NCI-H187 treated with DMSO at 0.1 percent for 48 hours (cell line): ENCODE data around the gene SS18L1.

Experiments
- DNase-seq: peaks from one replicate; lab custom pipeline; 2025; lab: John Stamatoyannopoulos, UW

SS18L1 gene

GRCh38 chr20:62212299-62212698 is 68.7 kb downstream of the SS18L1 start:
- no peak for DNase-seq

DNA sequence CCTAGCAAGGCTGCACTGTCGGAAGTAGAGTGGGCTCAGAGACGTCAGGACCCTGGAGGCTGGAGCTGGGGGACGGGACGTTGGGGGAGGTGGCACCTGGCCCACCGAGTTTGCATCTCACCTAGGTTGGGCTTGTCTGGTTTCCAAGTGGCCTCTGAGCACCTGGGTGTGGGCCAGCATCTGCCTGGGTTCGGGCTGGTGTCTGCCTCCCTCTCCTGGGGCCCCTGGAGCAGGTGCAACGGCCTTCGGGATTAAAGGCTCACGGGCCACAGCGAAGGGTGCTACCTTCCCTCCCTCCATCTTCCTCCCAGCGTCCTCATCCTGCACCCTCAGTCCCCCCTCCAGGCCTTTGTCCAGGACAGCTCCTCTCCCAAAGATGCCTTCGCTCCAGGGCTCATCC is 70.5 kb downstream of the SS18L1 start:
- no peak for DNase-seq

DNA sequence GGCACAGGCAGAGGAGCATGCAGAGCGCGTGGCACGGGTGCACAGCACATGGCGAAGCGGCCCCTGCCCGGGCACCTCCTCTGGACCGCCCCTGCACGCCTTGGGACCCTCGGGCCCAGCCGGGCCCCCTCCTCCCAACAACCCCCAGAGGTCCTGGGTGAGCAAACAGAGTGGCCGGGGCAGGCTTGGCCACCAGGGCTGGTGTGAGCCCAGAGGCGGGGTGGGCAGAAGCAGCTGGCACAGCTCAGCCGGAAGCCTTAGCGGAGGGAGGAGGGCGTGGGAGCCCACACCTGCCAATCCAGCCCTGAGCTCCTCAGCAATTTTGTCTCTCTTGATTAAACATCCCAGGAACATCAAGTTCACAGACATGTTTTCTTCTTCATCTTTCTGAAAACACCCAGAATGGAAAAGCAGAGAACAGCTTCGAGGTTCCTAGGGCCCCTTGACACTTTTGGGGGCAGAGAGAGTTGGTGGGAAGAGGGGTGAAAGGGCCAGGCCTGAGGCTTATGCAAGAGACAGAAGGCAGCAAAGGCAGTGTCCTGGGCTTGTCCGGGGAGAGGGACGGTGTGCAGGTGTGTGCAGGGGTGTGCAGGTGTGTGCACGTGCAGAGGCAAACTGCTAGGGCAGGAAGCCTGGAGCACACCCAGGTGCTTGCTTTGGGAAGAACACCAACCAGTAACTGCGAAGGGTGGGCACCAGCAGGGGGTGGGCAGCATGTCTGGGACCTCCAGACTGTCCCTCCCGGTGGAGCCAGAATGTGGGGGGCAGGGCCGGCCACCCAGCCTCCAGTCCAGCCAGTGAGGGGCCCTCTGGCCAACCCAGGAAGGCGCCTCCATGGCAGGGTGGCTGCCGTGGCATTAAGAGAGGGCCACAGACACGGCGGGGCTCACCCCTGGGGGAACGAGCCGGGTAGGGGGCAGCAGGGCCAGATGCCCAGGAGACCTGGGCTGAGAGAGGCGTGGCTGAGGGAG is 71.7 kb downstream of the SS18L1 start:
- DNase-seq, result no peak

- no peak for DNase-seq
Measured at GRCh38 chr20:62215991-62216635, 72.5 kb downstream of the SS18L1 start.

- DNase-seq, result no peak
Measured at GRCh38 chr20:62216636-62217566, 73.3 kb downstream of the SS18L1 start.

DNA sequence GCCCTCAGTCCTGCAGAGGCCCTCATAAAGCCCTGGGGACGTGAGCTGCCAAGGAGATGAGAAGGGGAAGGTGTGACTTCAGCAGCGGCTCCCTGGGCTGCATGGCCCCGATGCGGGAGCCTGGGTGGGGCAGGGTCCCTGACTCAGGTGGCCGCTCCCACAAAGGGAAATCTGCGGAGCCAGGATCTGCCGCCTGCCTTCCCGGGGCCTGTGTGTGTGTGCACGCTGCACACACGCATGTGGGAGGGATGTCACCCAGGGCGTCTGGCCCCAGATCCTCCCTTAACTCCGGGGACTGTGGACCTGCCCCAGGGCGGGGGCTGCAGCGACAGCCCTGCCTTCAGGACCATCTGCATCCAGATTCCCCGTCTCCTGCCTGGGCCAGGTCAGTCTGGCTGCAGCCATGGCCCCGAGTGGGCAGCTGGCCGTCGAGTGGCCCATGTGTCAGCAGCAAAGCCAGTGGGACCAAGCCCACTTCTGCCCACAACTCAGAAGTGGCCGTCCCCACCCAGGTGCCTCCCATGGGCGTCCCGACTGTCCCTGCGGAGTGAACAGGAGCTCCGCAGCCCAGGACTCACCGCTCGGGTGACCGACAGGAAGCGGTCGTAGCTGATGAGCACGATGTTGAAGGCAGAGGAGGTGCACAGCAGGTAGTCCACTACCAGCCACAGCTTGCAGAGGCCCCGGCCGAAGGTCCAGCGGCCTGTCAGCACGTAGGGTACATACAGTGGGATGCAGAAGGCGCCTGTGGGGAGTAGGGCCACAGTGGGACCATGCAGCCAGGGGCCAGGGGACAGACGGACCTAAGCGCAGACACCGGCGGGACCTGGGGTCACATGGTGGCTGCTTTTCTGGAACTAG is 74.6 kb downstream of the SS18L1 start:
- DNase-seq, result no peak

DNA sequence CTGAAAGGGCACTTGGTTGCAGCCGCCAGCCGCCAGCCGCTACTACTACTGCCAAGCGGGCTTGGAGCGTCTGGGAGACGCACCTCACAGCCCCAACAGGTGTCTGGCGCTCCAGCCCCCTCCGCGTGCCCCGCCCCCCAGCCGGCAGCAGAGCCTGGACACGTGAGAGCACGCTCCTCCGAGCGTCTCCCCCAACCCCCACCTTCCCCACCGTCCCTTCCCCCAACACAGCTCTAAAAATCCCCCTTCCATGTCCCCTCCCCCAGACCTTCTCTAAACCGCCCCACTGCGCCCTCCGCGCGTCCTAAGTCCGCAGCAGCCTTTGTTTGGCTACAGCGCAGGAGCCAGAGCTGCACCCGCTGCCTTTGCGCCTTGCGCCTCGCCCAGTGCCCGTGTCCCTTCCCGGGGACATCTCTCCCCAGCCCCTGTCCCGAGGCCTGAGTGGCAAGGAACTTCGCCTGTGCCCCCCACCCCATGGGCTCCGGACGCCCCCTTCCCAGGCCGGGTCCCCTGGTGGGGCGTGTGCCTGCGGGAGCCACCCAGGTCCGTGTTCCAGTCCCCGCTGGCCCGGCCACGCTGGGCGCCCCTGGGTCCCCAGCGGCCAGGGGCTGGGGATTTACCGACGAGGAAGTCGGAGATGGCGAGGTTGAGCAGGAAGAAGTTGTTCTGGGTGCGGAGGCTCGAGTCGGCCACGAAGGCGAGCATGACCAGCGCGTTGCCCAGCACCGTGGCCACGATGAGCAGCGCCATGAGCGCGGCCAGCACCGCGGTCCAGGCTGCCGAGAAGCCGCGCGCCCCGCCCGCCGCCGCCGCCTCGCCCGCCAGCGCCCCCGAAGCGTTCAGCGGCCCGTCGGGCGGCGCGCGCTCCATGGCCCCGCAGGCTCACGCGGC is 75.8 kb downstream of the SS18L1 start:
- no peak for DNase-seq

- DNase-seq, result no peak
Measured at GRCh38 chr20:62219992-62220665, 76.6 kb downstream of the SS18L1 start, which contains the start of gene HRH3. Gene HRH3, minus strand, starts transcription at chr20:62220278. Its CDS starts 308 bp downstream, at chr20:62219970.

- DNase-seq, result no peak
Measured at GRCh38 chr20:62220666-62221568, 77.3 kb downstream of the SS18L1 start.

- no peak for DNase-seq
Measured at GRCh38 chr20:62222266-62222850, 78.8 kb downstream of the SS18L1 start.

- DNase-seq, result no peak
Measured at GRCh38 chr20:62222972-62223371, 79.4 kb downstream of the SS18L1 start.

- no peak for DNase-seq
Measured at GRCh38 chr20:62223571-62223970, 80.0 kb downstream of the SS18L1 start.

GRCh38 chr20:62224113-62224855 is 80.7 kb downstream of the SS18L1 start:
- no peak for DNase-seq

DNA sequence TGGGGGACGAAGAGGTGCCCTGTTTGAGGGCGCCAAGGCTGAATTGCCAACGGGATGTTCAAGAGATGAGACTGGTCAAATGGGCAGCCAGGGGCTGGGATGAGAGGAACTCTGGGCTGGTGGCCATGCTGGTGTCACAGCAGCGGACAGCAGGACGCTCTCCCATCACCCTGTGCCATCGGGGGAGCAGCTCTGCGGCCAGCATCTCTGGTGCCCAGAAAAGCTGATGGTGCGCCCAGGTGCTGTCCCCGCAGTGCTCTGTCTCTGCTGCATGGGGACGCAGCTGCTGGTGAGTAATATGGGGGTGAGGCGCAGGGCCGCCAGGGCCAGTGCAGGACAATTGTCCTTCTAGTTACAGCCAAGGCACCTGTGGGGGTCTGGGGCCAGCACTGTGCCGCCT is 81.5 kb downstream of the SS18L1 start:
- DNase-seq, result no peak

GRCh38 chr20:62225820-62226635 is 82.5 kb downstream of the SS18L1 start:
- no peak for DNase-seq
